Stimulated activated CD4-positive, alpha-beta T cell treated with anti-CD3 and anti-CD28 coated beads, Interleukin-12 subunit alpha, Interleukin-12 subunit beta, amount 100 ng/mL, for 48 hours (primary cell): ENCODE results near the gene KLHL35.

Source experiments
- DNase-seq, 3 donors: peaks; one replicate each; pipeline ENCODE4 v3.0.0-alpha.2; 2020; ENCODE audit warnings: low read depth in 2 of 3, low spot score in 1 of 3

The KLHL35 gene

GRCh38 chr11:75469785-75470405 is 36.9 kb upstream of the KLHL35 start:
- DNase-seq, result no peak

GRCh38 chr11:75468534-75469340 is 35.7 kb upstream of the KLHL35 start:
- no peak for DNase-seq

- no peak for DNase-seq
These were observed 34.9 kb upstream of the KLHL35 start for GRCh38 chr11:75467881-75468280.

- no peak for DNase-seq
These were observed 34.3 kb upstream of the KLHL35 start for GRCh38 chr11:75467311-75467710.

GRCh38 chr11:75465701-75466531 is 32.9 kb upstream of the KLHL35 start:
- DNase-seq, result no peak

GRCh38 chr11:75463106-75463774 is 30.2 kb upstream of the KLHL35 start:
- no peak for DNase-seq

GRCh38 chr11:75462117-75462653 is 29.2 kb upstream of the KLHL35 start:
- no peak for DNase-seq

GRCh38 chr11:75461151-75461550 is 28.1 kb upstream of the KLHL35 start:
- DNase-seq, result no peak

- no peak for DNase-seq
These were observed 23.7 kb upstream of the KLHL35 start for GRCh38 chr11:75456596-75457183.

GRCh38 chr11:75454987-75455386 is 22.0 kb upstream of the KLHL35 start:
- no peak for DNase-seq

- DNase-seq, result no peak
These were observed 21.1 kb upstream of the KLHL35 start for GRCh38 chr11:75453916-75454655.

GRCh38 chr11:75450826-75451821 is 18.1 kb upstream of the KLHL35 start:
- DNase-seq, result peak; percentile 13 to 32 (median 32)

GRCh38 chr11:75450236-75450635 is 17.2 kb upstream of the KLHL35 start:
- no peak for DNase-seq

- no peak for DNase-seq
These were observed 16.8 kb upstream of the KLHL35 start for GRCh38 chr11:75449776-75450175.

GRCh38 chr11:75449271-75449670 is 16.3 kb upstream of the KLHL35 start:
- no peak for DNase-seq

GRCh38 chr11:75447415-75447814 is 14.4 kb upstream of the KLHL35 start:
- DNase-seq, result no peak

- DNase-seq, result peak; percentile 50 to 83 (median 64)
These were observed 12.4 kb upstream of the KLHL35 start for GRCh38 chr11:75445315-75445953.

- no peak for DNase-seq
These were observed 10.0 kb upstream of the KLHL35 start for GRCh38 chr11:75443043-75443442.
